HG02981 (cell line): ENCODE data around the gene HEG1.

Experiments used
- ATAC-seq: cut with Tn5 transposase; IDR thresholded peaks from one replicate; pipeline ENCODE4 v1.9.1; 2021; ENCODE audit warnings: mild to moderate bottlenecking, moderate library complexity; ENCODE audit not compliant: unreplicated experiment

Gene HEG1

DNA sequence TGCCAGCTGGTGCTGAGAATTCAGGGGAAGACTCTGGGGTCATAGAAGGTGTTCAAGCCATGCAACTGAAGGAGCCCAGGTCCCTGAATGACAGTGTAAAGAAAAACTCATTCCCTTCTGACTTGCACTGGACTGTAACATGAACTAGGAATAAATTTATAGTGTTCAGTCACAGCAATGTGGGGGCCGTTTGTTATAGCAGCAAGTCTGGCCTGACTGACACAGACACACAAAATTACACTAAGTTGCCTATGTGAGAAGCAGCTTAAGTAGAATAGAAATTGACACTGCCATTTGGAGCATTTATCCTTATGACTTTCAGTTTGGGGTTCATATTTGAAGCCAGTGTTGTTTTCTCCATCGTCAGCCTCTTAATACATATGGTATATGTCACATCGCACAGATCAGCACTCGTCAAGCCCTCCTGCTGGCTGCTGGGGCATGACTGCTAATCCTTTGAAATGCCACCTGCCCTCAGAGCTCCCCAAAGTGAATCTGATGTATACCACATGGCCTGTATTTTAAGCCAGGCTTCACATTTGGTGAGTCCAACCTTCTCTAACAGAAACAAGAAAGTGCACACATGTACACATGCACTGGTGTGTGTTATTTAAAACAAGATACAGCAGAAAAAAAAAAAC lies 17.1 kb upstream of the HEG1 start:
- ATAC-seq = no peak

DNA sequence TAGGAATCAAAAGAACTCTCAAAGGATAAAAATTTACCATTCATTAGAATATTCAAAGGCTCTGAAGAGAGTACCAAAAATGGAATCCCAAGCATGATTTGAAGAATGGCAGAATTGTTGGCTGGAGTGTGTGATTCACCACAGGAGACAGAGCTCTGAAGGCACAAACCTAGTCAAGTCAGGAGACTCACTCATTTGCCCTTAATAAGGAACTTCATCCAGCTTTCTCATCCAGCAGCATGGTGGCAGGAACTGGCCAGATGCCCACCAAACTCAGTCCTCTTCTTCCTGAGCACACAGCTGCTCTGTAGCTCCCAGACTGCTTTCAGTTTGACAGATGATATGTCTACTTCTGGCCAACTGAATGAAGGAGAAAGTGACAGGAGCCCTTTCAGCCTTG lies 16.5 kb upstream of the HEG1 start:
- ATAC-seq = no peak

DNA sequence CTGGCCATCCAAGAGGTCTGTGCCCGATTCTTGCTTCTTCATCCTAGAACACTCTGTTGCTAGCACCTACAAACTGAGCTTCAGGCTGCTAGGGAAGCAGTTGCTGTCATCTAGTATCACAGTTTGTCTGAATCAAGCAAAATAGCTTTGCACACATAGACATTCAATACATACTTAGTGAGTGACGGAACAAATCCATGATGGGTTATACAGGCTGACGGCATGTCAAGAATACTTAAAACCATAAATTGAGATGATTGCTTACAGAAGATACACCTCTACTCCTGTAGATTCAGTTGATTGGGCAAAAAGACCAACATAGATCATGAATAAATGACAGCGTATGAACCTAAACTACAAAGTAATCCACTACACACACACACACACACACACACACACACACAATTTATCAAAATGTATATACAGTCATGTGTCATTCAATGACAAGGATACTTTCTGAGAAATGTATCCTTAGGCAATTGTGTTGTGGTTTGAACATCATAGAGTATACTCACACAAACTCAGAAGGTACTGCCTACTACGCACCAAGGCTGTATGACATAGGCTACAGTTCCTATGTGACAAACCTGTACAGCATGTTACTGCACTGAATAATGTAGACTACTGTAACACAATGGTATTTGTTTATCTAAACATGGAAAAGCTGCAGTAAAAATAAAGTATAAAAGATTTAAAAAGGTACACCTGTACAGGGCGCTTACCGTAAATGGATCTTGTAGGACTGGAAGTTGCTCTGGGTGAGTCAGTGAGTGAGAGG lies 14.4 kb upstream of the HEG1 start:
- ATAC-seq = no peak

DNA sequence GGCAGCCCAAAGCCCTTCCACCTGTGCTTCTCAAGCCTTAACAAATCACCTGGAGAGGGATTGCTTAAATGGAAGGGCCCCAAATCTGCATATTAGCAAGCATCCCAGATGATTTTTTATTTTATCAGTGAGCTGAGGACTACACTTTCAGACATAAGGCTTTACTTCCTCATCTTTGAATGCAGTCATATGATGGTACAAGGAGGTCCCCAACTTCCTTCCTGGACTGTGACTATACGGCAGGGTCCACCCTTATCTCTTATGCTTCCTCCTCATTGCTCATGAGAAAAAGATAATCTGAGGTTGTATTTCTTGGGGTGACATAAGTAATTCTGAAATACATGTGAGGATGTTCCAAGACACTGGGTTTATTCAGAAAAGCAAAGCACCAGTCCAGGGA lies 13.7 kb upstream of the HEG1 start:
- no peak for ATAC-seq

DNA sequence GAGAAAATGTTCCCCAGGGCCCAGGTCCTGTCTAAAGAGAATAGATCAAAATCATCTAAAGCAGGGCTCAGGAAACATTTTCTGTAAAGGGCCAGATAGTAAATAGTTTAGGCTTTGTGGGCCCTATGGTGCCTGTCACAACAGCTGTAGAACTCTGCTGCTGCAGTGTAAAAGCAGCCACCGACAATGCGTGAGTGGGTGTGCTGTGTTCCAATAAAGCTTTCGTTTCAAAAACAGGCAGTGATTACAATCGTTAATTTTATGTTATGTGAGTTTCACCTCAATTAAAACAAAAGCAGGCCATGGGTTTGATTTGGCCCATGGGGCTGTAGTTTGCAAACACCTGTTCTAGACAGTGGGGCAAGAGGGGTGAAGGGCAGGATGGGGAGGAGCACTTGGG lies 12.5 kb upstream of the HEG1 start:
- no peak for ATAC-seq

DNA sequence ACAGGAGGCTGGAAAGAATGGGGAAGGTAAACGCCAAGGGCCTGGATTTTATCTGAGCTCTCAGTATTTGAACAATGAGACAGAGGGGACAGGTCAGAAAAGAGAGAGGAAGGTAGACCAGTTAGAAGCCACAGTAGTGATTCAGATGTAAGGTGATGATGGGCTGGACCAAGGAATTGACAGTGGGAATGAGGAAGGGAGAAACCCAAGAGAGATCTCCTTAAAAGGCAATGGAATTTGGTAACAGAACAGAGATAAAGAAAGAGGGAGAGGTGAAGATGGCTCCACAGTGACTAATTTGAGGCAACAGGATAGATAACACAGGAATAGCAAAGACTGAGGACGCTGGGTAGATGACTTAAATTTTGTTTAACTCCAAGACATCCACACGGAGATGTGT lies 11.4 kb upstream of the HEG1 start:
- ATAC-seq = no peak

DNA sequence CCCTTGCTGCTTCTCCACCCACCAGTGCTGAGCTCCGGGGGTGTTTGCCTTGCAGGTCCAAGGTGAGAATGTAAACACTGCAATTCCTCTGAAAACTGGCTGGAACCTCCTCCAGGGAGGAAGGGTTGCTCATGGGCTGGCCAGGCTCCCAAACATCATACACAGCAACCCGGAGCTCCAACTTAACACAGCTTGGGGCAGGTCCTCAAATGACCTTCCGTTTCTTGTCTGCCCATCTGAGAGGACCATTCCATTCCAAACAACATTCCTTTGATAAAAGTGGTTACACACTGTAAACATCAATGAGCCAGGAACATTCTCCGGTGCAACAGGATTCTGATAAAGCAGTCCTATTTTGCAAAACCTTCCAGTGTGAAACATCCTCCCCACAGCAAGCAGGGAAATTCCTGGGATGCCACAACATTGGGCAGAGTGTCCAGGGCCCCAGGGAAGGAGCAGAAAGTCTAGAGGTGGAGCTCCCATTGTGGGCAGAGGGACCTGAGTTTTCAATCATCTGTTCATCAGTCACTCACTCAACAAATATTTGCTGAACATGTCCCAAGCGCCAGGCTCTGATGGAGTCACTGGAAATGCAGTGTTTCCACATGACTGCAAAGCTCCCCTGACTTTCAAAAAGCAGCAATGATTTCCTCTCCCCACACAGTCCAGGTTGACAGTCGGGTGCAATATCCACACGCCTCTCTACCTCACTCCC lies 7.3 kb upstream of the HEG1 start:
- ATAC-seq = no peak

DNA sequence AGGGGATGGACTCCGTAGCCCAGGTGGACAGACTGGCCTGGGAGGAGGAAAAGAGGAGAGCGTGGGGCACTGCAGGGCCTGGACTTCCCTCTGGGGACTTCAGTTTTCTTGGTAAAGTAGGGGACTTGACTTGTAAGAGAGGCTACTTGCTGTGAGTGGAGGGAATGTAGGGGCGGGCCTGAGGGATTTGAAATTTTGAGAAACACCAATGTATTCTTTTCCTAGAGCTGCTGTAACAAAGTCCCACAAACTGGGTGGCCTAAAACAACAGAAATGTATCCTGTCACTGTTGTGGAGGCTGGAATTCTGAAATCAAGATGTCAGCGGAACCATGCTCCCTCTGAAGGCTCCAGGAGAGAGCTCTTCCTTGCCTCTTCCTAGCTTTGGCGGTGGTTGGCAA lies 5.8 kb upstream of the HEG1 start:
- no peak for ATAC-seq

DNA sequence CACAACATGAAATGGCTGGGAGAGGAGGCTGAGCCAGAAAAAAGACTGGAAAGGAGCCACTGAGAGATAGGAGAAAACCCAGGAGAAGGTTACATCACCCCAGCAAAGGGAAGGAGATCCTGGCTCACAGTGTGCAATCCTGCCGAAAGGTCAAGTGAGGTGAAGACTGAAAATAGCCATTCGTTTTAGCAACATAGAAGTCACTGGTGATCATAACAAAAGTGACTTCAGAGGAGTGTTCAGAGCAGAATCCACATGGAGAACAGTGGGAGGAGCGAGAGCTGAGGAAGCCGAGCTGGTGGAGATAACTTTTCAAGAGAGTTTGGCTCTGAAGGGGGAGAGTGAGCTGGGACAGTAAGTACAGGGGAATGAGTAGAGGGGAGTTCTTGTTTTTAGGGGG lies 5.4 kb upstream of the HEG1 start:
- ATAC-seq = no peak

DNA sequence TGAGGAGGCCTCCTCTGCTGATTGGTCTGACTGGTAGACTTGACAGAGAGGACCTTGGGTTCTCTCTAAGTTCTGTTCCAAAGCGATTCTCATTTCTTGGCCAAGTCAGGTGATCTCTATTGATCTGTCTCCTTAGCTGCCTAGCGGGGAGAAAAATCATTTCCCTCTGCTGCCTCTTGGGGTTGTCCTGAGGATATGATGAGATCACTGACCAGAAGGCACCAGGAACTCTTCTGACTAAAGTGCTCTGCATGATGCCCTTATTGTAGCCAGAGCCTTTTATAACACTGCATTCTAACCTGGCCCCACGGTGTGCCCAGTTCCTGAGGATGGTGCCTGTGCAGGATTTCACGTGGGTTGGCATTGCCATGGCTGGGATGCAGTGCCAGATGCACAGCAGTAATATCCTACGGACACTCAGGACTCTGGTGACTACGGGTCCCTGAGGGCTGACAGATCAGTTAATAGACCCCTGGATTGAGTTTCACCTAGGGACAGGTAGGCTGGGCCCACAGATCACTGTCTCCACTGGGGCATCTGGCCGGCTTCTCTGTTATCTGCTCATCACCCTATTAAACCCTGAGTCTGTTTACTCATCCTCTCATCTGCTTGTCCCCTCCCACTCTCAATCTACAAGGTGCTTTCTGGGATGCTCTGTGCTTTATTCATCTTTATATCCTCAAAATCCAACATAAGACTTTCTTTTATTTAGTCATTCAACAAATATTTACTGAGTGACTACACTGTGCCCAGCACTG lies 3.9 kb upstream of the HEG1 start:
- ATAC-seq = no peak

DNA sequence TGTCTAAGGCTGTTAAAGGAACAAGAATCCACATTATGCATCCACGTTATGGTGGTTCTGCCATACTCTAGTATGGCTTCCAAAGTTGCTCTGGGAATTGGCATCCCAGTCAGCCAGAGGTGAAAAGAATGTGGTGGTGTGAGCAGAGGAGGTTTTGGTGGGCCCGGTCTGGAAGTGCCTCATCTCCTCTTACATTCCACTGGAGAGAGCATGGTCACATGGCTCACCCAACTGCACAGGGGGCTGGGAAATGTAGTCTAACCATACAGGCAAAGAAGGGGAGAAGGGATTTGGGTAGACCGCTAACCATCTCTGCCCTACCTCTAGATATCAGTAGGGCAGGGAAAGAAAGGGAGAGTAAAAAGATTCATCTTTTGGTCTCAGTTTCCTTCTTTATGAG lies 3.2 kb upstream of the HEG1 start:
- ATAC-seq = no peak

DNA sequence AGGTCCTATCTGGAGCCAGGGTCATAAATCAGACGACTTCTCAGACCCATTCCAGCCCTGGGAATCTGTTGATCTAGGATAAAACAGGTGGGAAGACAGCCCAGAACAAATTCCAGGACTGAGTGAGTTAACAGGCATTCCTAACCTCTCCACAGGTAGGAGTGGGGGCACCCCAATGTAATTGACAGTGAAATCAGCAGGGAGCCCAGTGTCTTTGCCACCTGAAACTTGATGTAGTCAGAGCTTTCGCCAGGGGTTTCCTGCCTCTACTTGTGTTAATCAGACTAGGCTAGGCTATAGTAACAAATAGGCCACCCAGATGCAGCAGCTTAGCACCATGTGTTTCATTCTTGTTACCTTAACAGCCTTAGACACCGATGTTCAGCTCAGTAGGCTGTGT lies 2.7 kb upstream of the HEG1 start:
- ATAC-seq = no peak

DNA sequence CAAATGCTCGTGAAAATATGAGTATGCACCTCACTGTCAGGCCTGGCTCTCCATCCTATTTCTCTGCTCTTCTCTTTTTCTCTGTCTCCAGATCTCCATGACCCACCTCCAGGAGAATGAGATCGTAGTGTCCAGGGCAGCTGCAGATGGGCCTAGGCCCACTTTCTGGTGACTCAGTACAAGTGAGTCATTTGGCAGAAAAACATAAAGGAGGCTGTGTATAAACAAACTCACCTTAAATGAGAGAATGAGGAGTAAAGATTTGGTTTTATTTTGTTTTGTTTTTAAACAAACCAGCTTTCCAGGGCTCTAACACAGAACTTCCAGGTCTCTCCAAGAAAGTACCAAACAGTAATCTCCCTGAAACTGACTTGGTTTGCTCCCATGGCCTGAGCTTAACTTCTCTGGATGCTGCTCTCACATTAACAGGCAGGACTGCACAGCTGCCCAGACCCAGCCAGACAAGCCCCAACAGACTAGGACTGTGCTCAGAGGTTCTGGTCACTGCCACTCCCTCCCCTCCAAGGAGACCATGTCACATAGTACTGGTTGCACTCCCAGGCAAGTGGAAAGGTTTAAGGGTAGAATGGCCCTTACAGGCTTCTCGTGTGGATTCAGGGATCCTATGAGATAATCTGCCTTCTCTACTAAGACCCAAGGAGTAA lies 1.5 kb upstream of the HEG1 start:
- no peak for ATAC-seq

DNA sequence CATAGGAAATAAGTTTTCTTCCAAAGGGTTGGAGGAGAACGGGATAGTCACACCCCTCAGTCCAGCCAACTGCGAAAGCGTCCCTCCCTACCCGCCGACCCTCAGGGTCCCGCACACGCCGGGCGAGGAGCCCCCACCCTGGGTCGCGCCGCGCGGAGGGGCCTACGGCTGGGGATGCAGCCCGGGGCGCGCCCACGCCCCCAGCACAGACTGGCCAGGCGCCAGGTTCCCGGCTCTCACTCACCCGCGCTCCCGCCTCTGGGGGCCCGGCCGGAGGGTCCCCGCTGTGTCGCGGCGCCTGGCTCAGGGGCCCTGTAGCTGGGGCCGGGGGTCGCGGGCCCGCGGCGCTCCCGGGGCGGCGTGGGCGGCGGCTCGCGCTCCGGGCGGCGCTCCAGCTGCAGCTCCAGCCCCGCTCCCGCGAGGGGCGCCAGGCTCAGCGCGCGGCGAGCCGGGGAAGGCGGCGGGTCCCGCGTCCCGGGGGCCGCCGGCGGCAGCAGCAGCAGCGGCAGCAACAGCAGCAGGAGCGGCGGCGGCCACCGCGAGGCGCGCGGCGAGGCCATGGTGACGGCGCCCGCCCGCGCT lies 375 bp downstream of the HEG1 start:
- peak; percentile 22 for ATAC-seq

DNA sequence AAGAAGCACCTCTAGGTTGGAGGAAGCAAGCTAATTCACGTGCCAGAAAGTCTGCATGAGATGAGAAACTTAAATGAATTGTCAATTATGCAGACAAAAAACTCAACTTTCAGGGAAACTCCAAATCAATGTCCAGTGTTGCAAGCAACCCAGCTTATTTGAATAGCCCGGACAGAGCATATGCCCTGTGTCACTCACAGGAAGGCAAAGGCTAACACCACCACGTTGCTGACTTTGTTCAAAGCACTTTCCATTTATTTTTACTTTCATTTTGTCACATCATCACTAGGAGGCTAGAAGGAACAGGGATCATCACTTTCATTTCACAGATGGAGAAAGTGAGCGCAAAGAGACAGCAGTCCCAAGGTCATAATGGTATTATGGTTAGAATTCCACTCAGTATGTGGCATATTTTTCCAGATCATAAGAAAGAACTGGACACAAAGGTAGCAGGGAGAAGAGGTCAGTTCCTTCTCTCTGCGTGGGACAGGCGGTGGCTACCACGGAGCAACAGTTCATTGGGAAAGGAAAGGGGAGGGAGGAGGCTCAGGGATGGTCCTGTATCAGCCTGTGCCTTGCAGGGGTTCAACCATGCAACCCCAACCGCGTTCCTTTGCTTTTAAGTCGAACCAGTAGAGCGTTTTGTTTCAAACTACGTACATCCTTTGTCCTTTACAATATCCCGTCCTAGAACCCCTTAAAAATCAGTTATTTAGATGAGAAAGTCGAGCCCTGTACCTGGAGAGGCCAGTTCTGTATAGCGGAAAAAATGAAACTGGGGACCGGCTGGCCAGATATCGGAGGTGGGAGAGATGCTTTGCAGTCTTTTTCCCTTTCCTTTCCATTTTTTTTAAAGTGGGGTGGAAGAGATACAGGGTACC lies 1.1 kb downstream of the HEG1 start:
- ATAC-seq = peak; percentile 39

DNA sequence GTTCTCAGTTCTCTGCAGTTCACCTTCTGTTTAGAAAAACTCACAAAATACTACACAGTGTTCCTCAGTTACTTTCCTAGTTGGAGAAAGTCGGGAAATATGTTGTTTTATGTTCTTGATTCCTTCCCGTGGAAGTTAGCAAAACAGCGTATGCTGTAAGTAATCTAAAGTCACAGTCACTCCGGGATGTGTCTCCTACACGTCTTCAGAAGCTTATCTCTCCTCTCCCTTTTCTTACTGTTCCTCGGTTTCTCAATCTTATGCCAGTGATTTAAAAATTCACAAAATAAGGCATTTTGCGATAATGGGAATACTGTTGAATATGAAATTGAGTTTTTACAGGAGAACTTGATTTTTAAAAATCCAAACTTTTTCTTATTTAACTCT lies 1.7 kb downstream of the HEG1 start:
- no peak for ATAC-seq

DNA sequence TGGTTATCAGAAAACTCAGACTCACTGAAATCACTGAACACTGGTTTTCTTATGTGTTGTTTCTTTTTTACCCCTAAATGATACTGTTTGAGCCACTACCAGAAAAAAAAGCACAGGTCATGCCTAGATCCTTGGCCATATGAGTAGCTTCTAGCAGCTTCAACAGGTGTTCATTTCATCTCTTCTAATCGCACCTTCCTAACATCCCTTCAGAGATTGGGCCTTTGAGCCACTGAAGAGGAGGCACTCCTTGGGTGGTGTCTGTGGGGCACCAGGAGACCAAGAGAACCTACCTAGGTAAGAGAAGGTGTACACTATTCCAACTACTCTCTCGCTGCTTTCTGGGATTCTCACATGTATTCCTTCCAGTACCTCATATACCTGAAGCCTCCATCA lies 2.5 kb downstream of the HEG1 start:
- no peak for ATAC-seq

DNA sequence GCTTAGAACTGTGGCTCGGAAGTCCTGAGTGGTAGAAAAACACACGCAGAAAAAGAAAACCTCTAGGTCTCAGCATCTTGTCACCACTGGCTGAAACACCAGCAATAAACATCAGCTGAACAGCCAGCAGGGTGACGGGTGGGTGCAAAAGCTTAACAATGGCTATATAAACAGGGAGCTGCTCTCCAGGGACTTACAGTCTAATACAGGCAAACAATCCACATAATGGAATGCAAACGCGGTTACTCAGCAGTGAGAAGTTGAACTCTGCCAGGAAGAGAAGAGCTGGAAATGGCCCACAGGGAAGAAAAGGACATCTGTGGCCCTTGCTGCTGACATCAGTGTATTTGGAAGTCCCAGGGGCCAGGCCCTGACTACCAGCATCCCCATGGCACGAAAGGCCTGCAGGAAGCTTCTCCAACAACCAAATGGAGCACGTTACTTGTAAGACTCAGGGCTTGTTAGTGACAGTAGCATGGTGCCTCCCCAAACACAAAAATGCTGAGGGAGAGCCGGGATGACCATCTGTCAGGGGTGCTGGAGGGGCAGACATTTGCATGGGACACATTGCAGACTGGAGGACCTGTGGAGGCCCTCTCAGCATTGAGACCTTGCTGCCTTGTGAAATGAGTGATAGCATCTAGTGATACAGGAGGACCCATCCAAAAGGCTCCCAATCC lies 3.0 kb downstream of the HEG1 start:
- ATAC-seq = no peak
